ENCODE results near the gene SMYD4.

The SMYD4 gene, protein sequence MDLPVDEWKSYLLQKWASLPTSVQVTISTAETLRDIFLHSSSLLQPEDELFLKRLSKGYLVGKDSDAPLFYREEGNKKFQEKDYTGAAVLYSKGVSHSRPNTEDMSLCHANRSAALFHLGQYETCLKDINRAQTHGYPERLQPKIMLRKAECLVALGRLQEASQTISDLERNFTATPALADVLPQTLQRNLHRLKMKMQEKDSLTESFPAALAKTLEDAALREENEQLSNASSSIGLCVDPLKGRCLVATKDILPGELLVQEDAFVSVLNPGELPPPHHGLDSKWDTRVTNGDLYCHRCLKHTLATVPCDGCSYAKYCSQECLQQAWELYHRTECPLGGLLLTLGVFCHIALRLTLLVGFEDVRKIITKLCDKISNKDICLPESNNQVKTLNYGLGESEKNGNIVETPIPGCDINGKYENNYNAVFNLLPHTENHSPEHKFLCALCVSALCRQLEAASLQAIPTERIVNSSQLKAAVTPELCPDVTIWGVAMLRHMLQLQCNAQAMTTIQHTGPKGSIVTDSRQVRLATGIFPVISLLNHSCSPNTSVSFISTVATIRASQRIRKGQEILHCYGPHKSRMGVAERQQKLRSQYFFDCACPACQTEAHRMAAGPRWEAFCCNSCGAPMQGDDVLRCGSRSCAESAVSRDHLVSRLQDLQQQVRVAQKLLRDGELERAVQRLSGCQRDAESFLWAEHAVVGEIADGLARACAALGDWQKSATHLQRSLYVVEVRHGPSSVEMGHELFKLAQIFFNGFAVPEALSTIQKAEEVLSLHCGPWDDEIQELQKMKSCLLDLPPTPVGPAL

DNA sequence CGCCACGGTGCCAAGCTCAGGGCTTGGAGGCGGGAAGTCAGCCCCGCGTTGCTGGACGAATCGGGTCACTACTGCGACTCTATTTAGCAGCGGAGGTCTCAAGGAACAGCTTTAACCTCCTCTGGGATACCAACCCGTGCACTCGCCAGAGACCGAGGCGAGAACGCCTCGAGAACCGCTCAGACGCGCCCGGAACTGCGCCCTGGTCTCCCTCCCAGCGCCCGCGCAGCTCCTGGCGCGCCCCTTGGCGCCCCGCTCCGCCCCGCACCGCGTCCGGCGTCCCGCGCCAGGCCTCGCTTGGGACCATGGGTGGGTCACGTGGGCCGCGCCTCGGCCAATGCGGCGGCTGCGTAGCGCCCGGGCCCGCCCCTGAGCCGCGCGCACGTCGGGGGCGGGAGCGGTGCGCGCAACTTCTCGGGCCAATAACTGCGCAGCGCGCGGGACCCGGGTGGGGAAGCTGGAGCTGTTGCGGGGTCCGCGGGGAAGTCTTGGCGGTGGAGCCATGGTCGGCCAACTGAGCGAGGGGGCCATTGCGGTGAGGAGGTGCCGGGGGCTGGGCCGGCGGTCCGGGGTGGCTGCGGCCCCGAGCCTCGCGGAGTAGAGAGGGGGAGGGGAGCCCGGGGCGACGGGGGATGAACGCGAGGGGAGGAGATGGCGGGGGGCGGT lies at the start of gene SMYD4, which contains the start of gene RPA1:
Gene SMYD4, minus strand, starts transcription at position 311 of the 666 bp plus-strand sequence. CDS start 1,908 bp downstream, outside the sequence.
Gene RPA1, plus strand, starts transcription at position 414 of the 666 bp plus-strand sequence. Its CDS starts 89 bp downstream, at position 503.
- FAIRE-seq = no peak

DNA sequence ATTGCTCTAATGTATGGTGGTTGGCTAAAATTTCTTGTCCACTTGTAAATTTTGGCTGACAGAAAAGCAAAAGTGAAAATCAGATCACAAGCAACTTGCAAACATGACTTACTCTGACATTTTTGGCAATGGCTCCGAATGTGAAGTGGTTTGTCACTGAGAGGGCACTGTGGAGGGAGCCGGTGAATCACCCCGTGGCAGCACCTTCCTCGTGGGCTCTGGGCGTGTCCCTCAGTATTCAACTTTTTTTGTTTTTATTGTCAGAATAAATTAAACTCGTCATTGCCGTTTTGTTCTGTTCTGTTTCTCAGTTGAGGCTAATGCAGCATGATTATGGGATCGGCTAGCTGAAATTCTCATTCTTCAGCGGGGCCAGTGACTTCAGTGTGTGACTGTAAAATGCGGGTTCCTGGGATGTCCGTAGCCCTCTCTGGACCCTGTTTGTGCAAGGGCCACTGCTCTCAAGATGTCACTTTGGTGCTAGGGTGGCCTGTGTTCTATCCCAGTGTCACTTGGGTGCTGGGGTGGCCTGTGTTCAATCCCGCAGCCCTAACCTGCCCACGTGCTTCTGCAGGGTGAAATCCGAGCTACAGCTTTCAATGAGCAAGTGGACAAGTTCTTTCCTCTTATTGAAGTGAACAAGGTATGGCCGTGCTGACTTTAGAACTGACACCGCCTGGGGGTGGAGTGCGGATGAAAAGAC lies 48.9 kb upstream of the SMYD4 start:
- DNase-seq (ENCODE audit: insufficient read length, low spot score) (no peak), FAIRE-seq (no peak)
- TF ChIP-seq, protein P1, sequence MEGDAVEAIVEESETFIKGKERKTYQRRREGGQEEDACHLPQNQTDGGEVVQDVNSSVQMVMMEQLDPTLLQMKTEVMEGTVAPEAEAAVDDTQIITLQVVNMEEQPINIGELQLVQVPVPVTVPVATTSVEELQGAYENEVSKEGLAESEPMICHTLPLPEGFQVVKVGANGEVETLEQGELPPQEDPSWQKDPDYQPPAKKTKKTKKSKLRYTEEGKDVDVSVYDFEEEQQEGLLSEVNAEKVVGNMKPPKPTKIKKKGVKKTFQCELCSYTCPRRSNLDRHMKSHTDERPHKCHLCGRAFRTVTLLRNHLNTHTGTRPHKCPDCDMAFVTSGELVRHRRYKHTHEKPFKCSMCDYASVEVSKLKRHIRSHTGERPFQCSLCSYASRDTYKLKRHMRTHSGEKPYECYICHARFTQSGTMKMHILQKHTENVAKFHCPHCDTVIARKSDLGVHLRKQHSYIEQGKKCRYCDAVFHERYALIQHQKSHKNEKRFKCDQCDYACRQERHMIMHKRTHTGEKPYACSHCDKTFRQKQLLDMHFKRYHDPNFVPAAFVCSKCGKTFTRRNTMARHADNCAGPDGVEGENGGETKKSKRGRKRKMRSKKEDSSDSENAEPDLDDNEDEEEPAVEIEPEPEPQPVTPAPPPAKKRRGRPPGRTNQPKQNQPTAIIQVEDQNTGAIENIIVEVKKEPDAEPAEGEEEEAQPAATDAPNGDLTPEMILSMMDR (IDR thresholded peaks at IDR 0.05; ENCODE audit: insufficient read depth, missing control alignments) = no peak

More for the DNA sequence above, at the start of gene SMYD4, which contains the start of gene RPA1:
- TF ChIP-seq, protein P1 (IDR thresholded peaks at IDR 0.05; ENCODE audit: insufficient read depth, missing control alignments) = no peak
- peak; percentile 95 for DNase-seq (ENCODE audit: insufficient read length, low spot score)

DNA sequence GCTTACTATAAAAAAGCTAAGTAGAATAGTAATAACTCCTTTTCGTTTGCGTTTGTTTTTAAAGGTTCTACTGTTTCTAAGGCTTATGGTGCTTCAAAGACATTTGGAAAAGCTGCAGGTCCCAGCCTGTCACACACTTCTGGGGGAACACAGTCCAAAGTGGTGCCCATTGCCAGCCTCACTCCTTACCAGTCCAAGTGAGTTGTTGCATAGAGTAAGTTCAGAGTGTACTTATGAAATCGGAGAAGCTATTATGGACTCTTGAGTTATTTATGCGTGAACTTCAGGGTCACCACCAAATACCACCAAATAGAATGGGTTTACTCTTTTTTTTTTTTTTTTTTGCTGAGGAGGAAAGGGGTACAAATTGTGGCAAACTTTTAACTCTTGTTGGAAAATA lies 45.9 kb upstream of the SMYD4 start:
- FAIRE-seq (no peak), DNase-seq (ENCODE audit: insufficient read length, low spot score) (no peak)
- TF ChIP-seq, protein P1 (IDR thresholded peaks at IDR 0.05; ENCODE audit: insufficient read depth, missing control alignments) = no peak

DNA sequence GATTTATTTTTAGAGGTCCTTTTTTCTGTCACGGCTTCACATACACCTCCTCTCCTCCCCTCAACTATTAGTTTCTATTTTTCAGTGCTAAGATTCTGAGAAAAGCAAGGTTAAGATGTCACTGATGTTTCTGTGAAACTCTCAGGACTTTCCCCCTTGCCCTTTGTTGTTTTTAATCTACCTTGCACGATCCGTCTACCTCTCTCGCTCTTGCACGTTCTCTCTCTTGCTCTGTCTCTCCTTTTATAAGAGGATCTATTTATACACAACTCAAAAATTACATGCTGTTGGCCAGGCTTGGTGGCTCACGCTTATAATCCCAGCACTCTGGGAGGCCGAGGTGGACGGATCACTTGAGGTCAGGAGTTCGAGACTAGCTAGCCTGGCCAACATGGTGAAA lies 43.7 kb upstream of the SMYD4 start:
- DNase-seq (ENCODE audit: insufficient read length, low spot score) = no peak

DNA sequence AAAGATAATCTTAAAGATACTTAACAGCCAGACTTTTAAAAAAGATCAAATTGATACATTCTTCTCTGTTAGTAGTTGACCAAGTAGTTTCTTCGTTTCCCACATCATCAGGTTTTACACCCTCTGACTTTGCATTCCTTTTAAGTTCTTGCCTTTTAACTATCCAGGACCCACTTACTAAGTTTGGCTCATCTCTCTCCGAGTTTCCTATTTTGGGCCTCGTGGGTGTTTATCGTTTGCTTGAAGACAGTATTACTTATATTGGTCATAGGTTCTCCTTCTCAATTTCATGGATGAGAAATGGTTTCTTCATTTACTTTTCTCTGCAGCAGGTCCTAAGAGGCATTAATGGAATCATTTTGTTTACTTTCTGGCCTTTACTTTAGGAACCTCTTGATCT lies 43.3 kb upstream of the SMYD4 start:
- DNase-seq (ENCODE audit: insufficient read length, low spot score) = no peak

More for the DNA sequence above, 43.7 kb upstream of the SMYD4 start:
- TF ChIP-seq, protein P1 (IDR thresholded peaks at IDR 0.05; ENCODE audit: insufficient read depth, missing control alignments) = no peak
- FAIRE-seq = no peak

DNA sequence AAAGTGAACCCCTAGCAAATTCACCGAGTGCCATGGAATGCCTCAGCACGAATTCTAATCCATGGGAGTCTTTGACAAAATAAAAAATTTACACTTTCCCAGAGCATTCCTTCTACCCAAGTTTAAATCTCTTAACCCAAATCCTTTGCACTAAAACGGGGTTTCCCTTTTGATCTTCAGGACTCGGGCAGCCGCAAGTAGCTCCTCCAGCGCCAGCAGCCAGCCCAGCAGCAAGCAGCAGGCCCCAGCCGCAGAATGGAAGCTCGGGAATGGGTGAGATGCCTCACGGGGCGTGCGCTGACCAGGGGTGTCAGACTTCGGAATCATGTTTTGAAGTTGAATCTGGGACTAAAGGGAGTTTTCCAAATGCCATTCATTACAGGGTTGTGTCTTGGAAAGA lies 42.6 kb upstream of the SMYD4 start:
- TF ChIP-seq, protein P1 (IDR thresholded peaks at IDR 0.05; ENCODE audit: insufficient read depth, missing control alignments) = no peak
- FAIRE-seq = no peak
- DNase-seq (ENCODE audit: insufficient read length, low spot score) = no peak

More for the DNA sequence above, 43.3 kb upstream of the SMYD4 start:
- no peak for FAIRE-seq
- TF ChIP-seq, protein P1 (IDR thresholded peaks at IDR 0.05; ENCODE audit: insufficient read depth, missing control alignments) = no peak
